Neural cell (in vitro differentiated cells): Measurements from ENCODE around the gene SMCO2.

ENCODE experiments used
- EP300 ChIP-seq: fragments of 450-650 bp; conservative IDR thresholded peaks from 2 replicates; pipeline ENCODE4 v1.6.1; 2014; ENCODE audit warnings: antibody characterized with exemption, mild to moderate bottlenecking, moderate library complexity; ENCODE audit not compliant: poor library complexity, severe bottlenecking
- EZH2 ChIP-seq: fragments of 200-600, 300-800 bp; shearing (Covaris generic), sonication (generic); IDR thresholded peaks from 2 replicates; pipeline ENCODE4 v1.6.1; 2014; ENCODE audit warnings: antibody characterized with exemption, low read length, borderline replicate concordance, mild to moderate bottlenecking; ENCODE audit not compliant: insufficient read depth, poor library complexity, severe bottlenecking
- MXI1 ChIP-seq: fragments of 450-650 bp; conservative IDR thresholded peaks from 2 replicates; pipeline ENCODE4 v1.6.1; 2014; ENCODE audit warnings: antibody characterized with exemption, mild to moderate bottlenecking; ENCODE audit not compliant: poor library complexity, severe bottlenecking
- POLR2AphosphoS5 ChIP-seq: IDR thresholded peaks from 2 replicates; pipeline ENCODE4 v1.6.1; 2012
- RAD21 ChIP-seq: fragments of 450-650 bp; conservative IDR thresholded peaks from 2 replicates; pipeline ENCODE4 v1.6.1; 2014; ENCODE audit warnings: antibody characterized with exemption, mild to moderate bottlenecking, moderate library complexity
- TF ChIP-seq, protein P1 (sequence below): fragments of 450-650 bp; IDR thresholded peaks from 2 replicates; pipeline ENCODE4 v1.5.1; 2014; ENCODE audit warnings: antibody characterized with exemption, mild to moderate bottlenecking, moderate library complexity; ENCODE audit not compliant: poor library complexity, severe bottlenecking
- TF ChIP-seq, protein P2 (sequence below): IDR thresholded peaks from 2 replicates; pipeline ENCODE4 v1.6.1; 2012; ENCODE audit warnings: borderline replicate concordance

DNA sequence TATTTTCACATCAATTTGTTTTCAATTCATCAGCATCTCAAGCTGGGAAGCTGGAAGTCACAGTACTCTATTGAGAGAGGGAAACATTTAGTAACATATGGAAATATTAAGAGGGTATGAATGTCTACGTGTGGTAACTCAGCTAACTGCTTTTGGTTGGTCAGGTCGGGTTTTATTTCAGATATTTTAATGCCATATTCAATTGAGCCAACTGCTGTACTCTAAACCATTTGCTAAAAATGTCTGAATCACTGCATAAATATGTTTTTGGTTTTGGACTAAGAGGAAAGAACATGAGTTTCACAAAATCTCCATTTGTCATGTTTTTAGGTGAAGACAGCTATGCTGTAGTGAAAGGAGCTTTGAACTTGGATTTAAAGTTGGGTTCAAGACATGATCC lies 58.6 kb downstream of the SMCO2 start:
- no peak for TF ChIP-seq POLR2AphosphoS5
- TF ChIP-seq RAD21, result no peak
- TF ChIP-seq EZH2, result no peak
- TF ChIP-seq, protein P1, sequence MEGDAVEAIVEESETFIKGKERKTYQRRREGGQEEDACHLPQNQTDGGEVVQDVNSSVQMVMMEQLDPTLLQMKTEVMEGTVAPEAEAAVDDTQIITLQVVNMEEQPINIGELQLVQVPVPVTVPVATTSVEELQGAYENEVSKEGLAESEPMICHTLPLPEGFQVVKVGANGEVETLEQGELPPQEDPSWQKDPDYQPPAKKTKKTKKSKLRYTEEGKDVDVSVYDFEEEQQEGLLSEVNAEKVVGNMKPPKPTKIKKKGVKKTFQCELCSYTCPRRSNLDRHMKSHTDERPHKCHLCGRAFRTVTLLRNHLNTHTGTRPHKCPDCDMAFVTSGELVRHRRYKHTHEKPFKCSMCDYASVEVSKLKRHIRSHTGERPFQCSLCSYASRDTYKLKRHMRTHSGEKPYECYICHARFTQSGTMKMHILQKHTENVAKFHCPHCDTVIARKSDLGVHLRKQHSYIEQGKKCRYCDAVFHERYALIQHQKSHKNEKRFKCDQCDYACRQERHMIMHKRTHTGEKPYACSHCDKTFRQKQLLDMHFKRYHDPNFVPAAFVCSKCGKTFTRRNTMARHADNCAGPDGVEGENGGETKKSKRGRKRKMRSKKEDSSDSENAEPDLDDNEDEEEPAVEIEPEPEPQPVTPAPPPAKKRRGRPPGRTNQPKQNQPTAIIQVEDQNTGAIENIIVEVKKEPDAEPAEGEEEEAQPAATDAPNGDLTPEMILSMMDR, result no peak
- no peak for TF ChIP-seq EP300
- TF ChIP-seq, protein P2, sequence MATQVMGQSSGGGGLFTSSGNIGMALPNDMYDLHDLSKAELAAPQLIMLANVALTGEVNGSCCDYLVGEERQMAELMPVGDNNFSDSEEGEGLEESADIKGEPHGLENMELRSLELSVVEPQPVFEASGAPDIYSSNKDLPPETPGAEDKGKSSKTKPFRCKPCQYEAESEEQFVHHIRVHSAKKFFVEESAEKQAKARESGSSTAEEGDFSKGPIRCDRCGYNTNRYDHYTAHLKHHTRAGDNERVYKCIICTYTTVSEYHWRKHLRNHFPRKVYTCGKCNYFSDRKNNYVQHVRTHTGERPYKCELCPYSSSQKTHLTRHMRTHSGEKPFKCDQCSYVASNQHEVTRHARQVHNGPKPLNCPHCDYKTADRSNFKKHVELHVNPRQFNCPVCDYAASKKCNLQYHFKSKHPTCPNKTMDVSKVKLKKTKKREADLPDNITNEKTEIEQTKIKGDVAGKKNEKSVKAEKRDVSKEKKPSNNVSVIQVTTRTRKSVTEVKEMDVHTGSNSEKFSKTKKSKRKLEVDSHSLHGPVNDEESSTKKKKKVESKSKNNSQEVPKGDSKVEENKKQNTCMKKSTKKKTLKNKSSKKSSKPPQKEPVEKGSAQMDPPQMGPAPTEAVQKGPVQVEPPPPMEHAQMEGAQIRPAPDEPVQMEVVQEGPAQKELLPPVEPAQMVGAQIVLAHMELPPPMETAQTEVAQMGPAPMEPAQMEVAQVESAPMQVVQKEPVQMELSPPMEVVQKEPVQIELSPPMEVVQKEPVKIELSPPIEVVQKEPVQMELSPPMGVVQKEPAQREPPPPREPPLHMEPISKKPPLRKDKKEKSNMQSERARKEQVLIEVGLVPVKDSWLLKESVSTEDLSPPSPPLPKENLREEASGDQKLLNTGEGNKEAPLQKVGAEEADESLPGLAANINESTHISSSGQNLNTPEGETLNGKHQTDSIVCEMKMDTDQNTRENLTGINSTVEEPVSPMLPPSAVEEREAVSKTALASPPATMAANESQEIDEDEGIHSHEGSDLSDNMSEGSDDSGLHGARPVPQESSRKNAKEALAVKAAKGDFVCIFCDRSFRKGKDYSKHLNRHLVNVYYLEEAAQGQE, result no peak
- no peak for TF ChIP-seq MXI1
